Measurements from ENCODE around the gene UBN1. TPM values are rescaled to one million over a fixed set of nuclear protein-coding genes. Genes with fewer than 3 reads are reported as not detected.

Gene UBN1
- total RNA-seq, 1 experiment from 2014 or later: 63.1 TPM

GRCh38 chr16:4876646-4877379, 29.5 kb downstream of the UBN1 start:
- H3K36me3 ChIP-seq (ENCODE audit: control insufficient read depth, insufficient read depth, low read length): peaks cover 39% of the 10 kb centered on the region
- TF ChIP-seq SIN3A (IDR thresholded peaks at IDR 0.05; ENCODE audit: borderline replicate concordance, insufficient read depth, low read depth, low read length) (no peak), POLR2AphosphoS5 (IDR thresholded peaks at IDR 0.05; ENCODE audit: low read depth, low read length) (no peak), REST (IDR thresholded peaks at IDR 0.05; ENCODE audit: insufficient read depth in 1 of 2, low read depth in 2 of 2, low read length in 1 of 2) (no peak), TCF7L2 (IDR thresholded peaks at IDR 0.05; ENCODE audit: low read depth, low read length) (no peak), CTCF (IDR thresholded peaks at IDR 0.05) (no peak)
- POLR2A ChIA-PET: no interaction called here
- no peak for ATAC-seq
- no TSS peak for BruUV-seq (replicated peaks)
- 0 out of 2 replicates have a peak, but pooled peaks cover 4% of the 10 kb centered on the region for H3K4me1 ChIP-seq (ENCODE audit: control insufficient read depth, insufficient read depth, low read length)
- H3K27me3 ChIP-seq (ENCODE audit: control insufficient read depth, insufficient read depth, low read length): no peaks in the 10 kb centered on the region
- DNase-seq (ENCODE audit: low read depth, low spot score): no peak
- no peak overlapping the region for H3K4me3 ChIP-seq (ENCODE audit: low read depth in 2 of 2, low read length in 2 of 2)
- no peak overlapping the region for H3K27ac ChIP-seq (ENCODE audit: low read length)
- no peaks in the 10 kb centered on the region for H3K9me3 ChIP-seq (ENCODE audit: control insufficient read depth, insufficient read depth, low read depth, low read length)
- in situ Hi-C loops (cut with HindIII; ENCODE audit: low pct_unique_long_range_greater_than_20kb, low sequenced_read_pairs) (no loop called here), intact Hi-C loops (cut with micrococcal nuclease; ENCODE audit: unreplicated experiment) (no loop called here)
- CTCF ChIA-PET: no interaction called here

- H3K27ac ChIP-seq (ENCODE audit: low read length): no peak overlapping the region
- TF ChIP-seq SIN3A (IDR thresholded peaks at IDR 0.05; ENCODE audit: borderline replicate concordance, insufficient read depth, low read depth, low read length) (no peak), TCF7L2 (IDR thresholded peaks at IDR 0.05; ENCODE audit: low read depth, low read length) (no peak), POLR2AphosphoS5 (IDR thresholded peaks at IDR 0.05; ENCODE audit: low read depth, low read length) (no peak), REST (IDR thresholded peaks at IDR 0.05; ENCODE audit: insufficient read depth in 1 of 2, low read depth in 2 of 2, low read length in 1 of 2) (no peak), CTCF (IDR thresholded peaks at IDR 0.05) (no peak)
- peaks cover 8% of the 10 kb centered on the region; the same call in 1 of the 2 replicates for H3K4me1 ChIP-seq (ENCODE audit: control insufficient read depth, insufficient read depth, low read length)
- H3K36me3 ChIP-seq (ENCODE audit: control insufficient read depth, insufficient read depth, low read length): peaks cover 37% of the 10 kb centered on the region
- H3K9me3 ChIP-seq (ENCODE audit: control insufficient read depth, insufficient read depth, low read depth, low read length): no peaks in the 10 kb centered on the region
- POLR2A ChIA-PET: no interaction called here
- intact Hi-C loops (cut with micrococcal nuclease; ENCODE audit: unreplicated experiment): no loop called here
- in situ Hi-C loops (cut with HindIII; ENCODE audit: low pct_unique_long_range_greater_than_20kb, low sequenced_read_pairs): no loop called here
- CTCF ChIA-PET: no interaction called here
- BruUV-seq (replicated peaks): no TSS peak
- no peak for ATAC-seq
- no peak overlapping the region for H3K4me3 ChIP-seq (ENCODE audit: low read depth in 2 of 2, low read length in 2 of 2)
- DNase-seq (ENCODE audit: low read depth, low spot score): no peak
- no peaks in the 10 kb centered on the region for H3K27me3 ChIP-seq (ENCODE audit: control insufficient read depth, insufficient read depth, low read length)
Observed at GRCh38 chr16:4877380-4877685, 30.1 kb downstream of the UBN1 start.
